Keratinocyte (primary cell): ENCODE results near the gene SLC9A8. TPM values are rescaled to one million over a fixed set of nuclear protein-coding genes. Genes with fewer than 3 reads are reported as not detected.
A peak's percentile ranks its signal among the peaks of the same experiment; 100 is the strongest.

Experiments used
- DNase-seq: peaks from one replicate; pipeline ENCODE4 v3.0.0-alpha.2; 2011; ENCODE audit warnings: low read depth, missing footprints, low spot score
- FAIRE-seq: peaks from 2 replicates; lab custom pipeline; 2011; peaks lifted over from hg19 to GRCh38; lab: Jason Lieb, UNC
- H2AFZ ChIP-seq: 2 replicates; pipeline ENCODE4 v1.6.0; 2012; ENCODE audit warnings: low read length, control low read depth, inconsistent platforms; ENCODE audit not compliant: control insufficient read depth
- H3K27ac ChIP-seq: 2 replicates; pipeline ENCODE4 v1.5.1; 2011; ENCODE audit warnings: low read length; ENCODE audit not compliant: control insufficient read depth, insufficient read depth
- H3K27me3 ChIP-seq: 3 replicates; pipeline ENCODE4 v1.6.0; 2011; ENCODE audit warnings: low read length; ENCODE audit not compliant: control insufficient read depth, insufficient read depth; ENCODE audit errors: extremely low read depth
- H3K36me3 ChIP-seq, 2 experiments: 2 replicates in 1 of 2; 3 replicates in 1 of 2; pipeline ENCODE4 v1.5.1; 2011; ENCODE audit warnings: low read length in 2 of 2, mild to moderate bottlenecking in 1 of 2; ENCODE audit not compliant: control insufficient read depth in 2 of 2, insufficient read depth in 2 of 2; ENCODE audit errors: extremely low read depth in 1 of 2
- H3K4me1 ChIP-seq: 3 replicates; pipeline ENCODE4 v1.5.1; 2011; ENCODE audit warnings: low read length; ENCODE audit not compliant: control insufficient read depth, insufficient read depth; ENCODE audit errors: extremely low read depth
- H3K4me2 ChIP-seq: 3 replicates; pipeline ENCODE4 v1.6.0; 2011; ENCODE audit warnings: low read depth, low read length; ENCODE audit not compliant: control insufficient read depth, insufficient read depth; ENCODE audit errors: extremely low read depth
- H3K4me3 ChIP-seq, 3 experiments: fragments of 200-600 bp in 1 of 3; sonication (generic) in 1 of 3; 2 replicates in 2 of 3; 3 replicates in 1 of 3; pipeline ENCODE4 v1.5.1; 2011 to 2016; ENCODE audit warnings: low read length in 3 of 3, mild to moderate bottlenecking in 3 of 3, control low read depth in 2 of 3, inconsistent platforms in 1 of 3, low read depth in 1 of 3, mixed read lengths in 1 of 3, mixed run types in 1 of 3, moderate library complexity in 1 of 3; ENCODE audit not compliant: control insufficient read depth in 2 of 3, insufficient read depth in 2 of 3; ENCODE audit errors: extremely low read depth in 1 of 3
- H3K79me2 ChIP-seq: 2 replicates; pipeline ENCODE4 v1.6.0; 2012; ENCODE audit warnings: low read length; ENCODE audit not compliant: control insufficient read depth, insufficient read depth
- H3K9ac ChIP-seq: 3 replicates; pipeline ENCODE4 v1.6.0; 2011; ENCODE audit warnings: low read length; ENCODE audit not compliant: control insufficient read depth, insufficient read depth; ENCODE audit errors: extremely low read depth
- H3K9me1 ChIP-seq: 3 replicates; pipeline ENCODE4 v1.6.0; 2011; ENCODE audit warnings: low read length; ENCODE audit not compliant: control insufficient read depth, insufficient read depth; ENCODE audit errors: extremely low read depth
- H3K9me3 ChIP-seq: 2 replicates; pipeline ENCODE4 v1.5.1; 2012; ENCODE audit warnings: low read depth, low read length; ENCODE audit not compliant: control insufficient read depth
- H4K20me1 ChIP-seq: 3 replicates; pipeline ENCODE4 v1.6.0; 2011; ENCODE audit warnings: low read length; ENCODE audit not compliant: control insufficient read depth, insufficient read depth; ENCODE audit errors: extremely low read depth
- CTCF ChIP-seq, 3 experiments: IDR thresholded peaks in 1 of 3; conservative IDR thresholded peaks in 1 of 3; optimal IDR thresholded peaks in 1 of 3; 2 replicates in 2 of 3; 3 replicates in 1 of 3; pipeline versions ENCODE3 to v1.5.1; 2011; ENCODE audit warnings: low read length in 3 of 3, mild to moderate bottlenecking in 3 of 3, moderate library complexity in 2 of 3, control low read depth in 1 of 3, inconsistent platforms in 1 of 3; ENCODE audit not compliant: insufficient read depth in 2 of 3; ENCODE audit errors: extremely low read depth in 1 of 3
- EZH2 ChIP-seq: IDR thresholded peaks from one replicate; pipeline ENCODE4 v1.6.1; 2012; ENCODE audit warnings: inconsistent platforms, mild to moderate bottlenecking, low read length, moderate library complexity
- dilution Hi-C: fragments of 300-500 bp; cut with MboI; formaldehyde crosslinking; loops from one replicate; pipeline ENCODE4 v1.7.0; 2020; ENCODE audit warnings: low sequenced_read_pairs; ENCODE audit not compliant: extremely low pct_ligation_motif_present
- polyA plus RNA-seq, 5 experiments: library from polyadenylated mRNA; depleted of rRNA in 3 of 5; stranded (reverse) in 3 of 5; stranded (forward) in 1 of 5; unstranded in 1 of 5; fragments of >200 nt; gene quantifications; 1 replicate in 1 of 5; 2 replicates in 3 of 5; 3 replicates in 1 of 5; pipeline versions ENCODE4 v1.2.1 to v1.2.3, GENCODE V29; 2011 to 2012; ENCODE audit warnings: missing spikeins in 2 of 5, low read depth in 1 of 5, low replicate concordance in 1 of 5

SLC9A8 gene
- polyA plus RNA-seq, 1 donor (not counting 4 experiments of a cell fraction or from before 2014, with no cell fraction given): 1.9 TPM

- Histone ChIP-seq H3K4me2 (peak overlapping the region; percentile 67), H3K27me3 (no peaks in the 10 kb centered on the region), H2AFZ (peak overlapping the region; percentile 47), H3K36me3 (peaks cover 0 to 2% of the 10 kb centered on the region in 2 experiments), H3K9me3 (no peaks in the 10 kb centered on the region), H3K9me1 (no peaks in the 10 kb centered on the region), H3K79me2 (no peaks in the 10 kb centered on the region), H3K4me3 (peak overlapping the region in 1 of 3 experiments; percentile 24), H4K20me1 (no peaks in the 10 kb centered on the region), H3K4me1 (peaks cover 9% of the 10 kb centered on the region), H3K27ac (peak overlapping the region; percentile 10), H3K9ac (no peak overlapping the region)
- TF ChIP-seq EZH2: no peak
- no peak for TF ChIP-seq CTCF (optimal IDR thresholded peaks at IDR 0.05 in 1 of 3, IDR thresholded peaks at IDR 0.05 in 1 of 3, conservative IDR thresholded peaks at IDR 0.05 in 1 of 3; ENCODE audit: extremely low read depth in 1 of 3, insufficient read depth in 2 of 3, low read length in 3 of 3)
- dilution Hi-C loops: no loop called here
- peak; percentile 62 for FAIRE-seq
- no peak for DNase-seq
Measured at GRCh38 chr20:49835031-49835430, 22.4 kb downstream of the SLC9A8 start.

- Histone ChIP-seq H3K9me1 (no peaks in the 10 kb centered on the region), H3K27me3 (no peaks in the 10 kb centered on the region), H3K4me1 (peaks cover 9% of the 10 kb centered on the region), H3K4me2 (no peak overlapping the region), H4K20me1 (no peaks in the 10 kb centered on the region), H3K79me2 (no peaks in the 10 kb centered on the region), H3K36me3 (no peaks in the 10 kb centered on the region), H3K27ac (no peak overlapping the region), H3K9ac (no peak overlapping the region), H3K4me3 (no peak overlapping the region), H3K9me3 (no peaks in the 10 kb centered on the region), H2AFZ (no peak overlapping the region)
- no peak for DNase-seq
- TF ChIP-seq CTCF (optimal IDR thresholded peaks at IDR 0.05 in 1 of 3, IDR thresholded peaks at IDR 0.05 in 1 of 3, conservative IDR thresholded peaks at IDR 0.05 in 1 of 3; ENCODE audit: extremely low read depth in 1 of 3, insufficient read depth in 2 of 3, low read length in 3 of 3) (no peak), EZH2 (no peak)
- FAIRE-seq: no peak
- dilution Hi-C loops: no loop called here
Measured at GRCh38 chr20:49838546-49838945, 25.9 kb downstream of the SLC9A8 start.
